PC-3 (cell line): ENCODE measurements around the gene CFAP410. TPM values are rescaled to one million over a fixed set of nuclear protein-coding genes. Genes with fewer than 3 reads are reported as not detected.

Experiments used
- ATAC-seq: fragments of 200-7000 bp; cut with Tn5 transposase; 2 replicates; pipeline ENCODE4 v1.9.1; 2020; ENCODE audit warnings: mild to moderate bottlenecking, moderate library complexity
- BruUV-seq: library from RNA; stranded (reverse); fragments of 400-500 nt; replicated peaks from 2 replicates; lab custom pipeline; 2021; lab: Mats Ljungman, UMichigan
- CTCF ChIA-PET: fragments of 300-600 bp; sonication (Branson Sonifier 250); formaldehyde crosslinking; loops from one replicate; lab custom pipeline; 2022; ENCODE audit warnings: antibody characterized with exemption; lab: Charles Lee
- POLR2A ChIA-PET: fragments of 300-600 bp; sonication (Branson Sonifier 250); formaldehyde crosslinking; loops from one replicate; lab custom pipeline; 2022; ENCODE audit warnings: antibody characterized with exemption; ENCODE audit not compliant: unreplicated experiment; lab: Charles Lee
- DNase-seq: peaks from one replicate; pipeline ENCODE4 v3.0.0-alpha.2; 2015
- H2AFZ ChIP-seq: fragments of 300-600 bp; sonication (generic); 2 replicates; pipeline ENCODE4 v1.6.0; 2016; ENCODE audit warnings: antibody characterized with exemption, low read length
- H3F3A ChIP-seq: fragments of 300-600 bp; sonication (generic); one replicate; pipeline ENCODE4 v1.6.0; 2017; ENCODE audit warnings: antibody characterized with exemption, low read length, control low read depth, mild to moderate bottlenecking; ENCODE audit not compliant: unreplicated experiment
- H3K27ac ChIP-seq: fragments of 300-600 bp; sonication (generic); 2 replicates; pipeline ENCODE4 v1.5.1; 2016; ENCODE audit warnings: mild to moderate bottlenecking, low read length
- H3K27me3 ChIP-seq: fragments of 300-600 bp; sonication (generic); 2 replicates; pipeline ENCODE4 v1.6.1; 2016; ENCODE audit warnings: low read length, mixed read lengths
- H3K36me3 ChIP-seq: fragments of 300-600 bp; sonication (generic); 2 replicates; pipeline ENCODE4 v1.6.1; 2016; ENCODE audit warnings: low read depth, mixed run types, low read length, mixed read lengths
- H3K4me1 ChIP-seq: fragments of 300-600 bp; sonication (generic); 2 replicates; pipeline ENCODE4 v1.5.1; 2016; ENCODE audit warnings: low read length; ENCODE audit not compliant: insufficient read depth
- H3K4me2 ChIP-seq: fragments of 300-600 bp; sonication (generic); 2 replicates; pipeline ENCODE4 v1.6.0; 2016; ENCODE audit warnings: low read length
- H3K4me3 ChIP-seq: fragments of 300-600 bp; sonication (generic); 2 replicates; pipeline ENCODE4 v1.5.1; 2016; ENCODE audit warnings: mild to moderate bottlenecking, low read length, mixed read lengths
- H3K79me2 ChIP-seq: fragments of 300-600 bp; sonication (generic); 2 replicates; pipeline ENCODE4 v1.6.1; 2017; ENCODE audit warnings: low read length, mixed read lengths
- H3K9ac ChIP-seq: fragments of 300-600 bp; sonication (generic); 2 replicates; pipeline ENCODE4 v1.6.0; 2016; ENCODE audit warnings: mild to moderate bottlenecking, low read length
- H3K9me2 ChIP-seq: fragments of 300-600 bp; sonication (generic); replicated peaks from 2 replicates; pipeline ENCODE4 v1.6.1; 2016; ENCODE audit warnings: mixed run types, low read length, mixed read lengths
- H3K9me3 ChIP-seq: fragments of 300-600 bp; sonication (generic); 2 replicates; pipeline ENCODE4 v1.6.1; 2016; ENCODE audit warnings: low read length, mixed read lengths
- H4K20me1 ChIP-seq: fragments of 300-600 bp; sonication (generic); 2 replicates; pipeline ENCODE4 v1.6.1; 2016; ENCODE audit warnings: low read length, mixed read lengths
- EZH2 ChIP-seq: fragments of 300-600 bp; sonication (generic); IDR thresholded peaks from one replicate; pipeline ENCODE4 v1.6.1; 2017; ENCODE audit warnings: antibody characterized with exemption, mild to moderate bottlenecking, low read length; ENCODE audit not compliant: unreplicated experiment
- EZH2phosphoT487 ChIP-seq: fragments of 300-600 bp; sonication (generic); IDR thresholded peaks from 2 replicates; pipeline ENCODE4 v1.6.1; 2018; ENCODE audit warnings: mild to moderate bottlenecking, antibody characterized with exemption, low read length, borderline replicate concordance
- intact Hi-C: fragments of 100-400 bp; cut with micrococcal nuclease; formaldehyde crosslinking; loops from 2 replicates; pipeline ENCODE4 v1.9.0; 2023
- total RNA-seq: library from RNA; depleted of rRNA; stranded (reverse); fragments of >200 nt; gene quantifications from 2 replicates; pipeline ENCODE4 v1.2.3, GENCODE V29; 2014
- TF ChIP-seq, protein P1 (sequence below): fragments of 300-600 bp; sonication (generic); conservative IDR thresholded peaks from 2 replicates; pipeline ENCODE4 v1.5.1; 2017; ENCODE audit warnings: antibody characterized with exemption, low read depth, mild to moderate bottlenecking, low read length

The CFAP410 gene
- total RNA-seq, 1 experiment from 2014 or later = 18.4 TPM

DNA sequence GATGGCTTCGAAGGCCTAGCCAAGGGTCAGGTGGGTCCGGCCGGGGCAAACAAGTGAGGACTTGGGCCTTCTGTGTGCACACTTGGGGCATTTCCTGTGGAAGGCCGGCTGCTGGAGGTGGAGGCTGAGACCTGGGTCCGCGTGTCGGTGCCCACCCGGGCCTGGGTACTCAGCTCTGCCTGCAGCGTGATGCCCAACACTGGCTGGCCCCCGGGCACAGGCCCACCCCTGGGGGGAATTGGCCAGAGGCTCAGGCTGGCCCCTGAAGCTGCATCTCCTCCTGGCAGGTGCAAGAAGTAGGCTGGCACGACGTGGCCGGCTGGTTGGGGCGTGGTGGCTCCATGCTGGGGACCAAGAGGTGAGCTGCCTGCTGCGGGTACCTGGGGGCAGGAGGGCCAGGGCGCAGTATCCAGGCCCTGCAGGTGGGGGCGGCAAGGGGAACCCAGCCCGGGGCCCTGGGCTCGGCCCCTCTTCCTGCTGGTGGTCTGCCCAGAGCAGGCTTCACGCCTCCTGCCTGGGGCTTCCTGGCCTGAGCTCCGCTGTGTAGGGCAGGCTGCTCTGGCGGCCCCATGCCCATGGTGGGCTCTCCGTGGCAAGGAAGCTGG, 17.2 kb downstream of the CFAP410 start:
- Histone ChIP-seq H3K79me2 (no peaks in the 10 kb centered on the region), H3K27ac (no peak overlapping the region), H2AFZ (no peak overlapping the region), H3K4me2 (no peak overlapping the region), H3F3A (no peaks in the 10 kb centered on the region), H3K4me1 (no peaks in the 10 kb centered on the region), H3K27me3 (no peaks in the 10 kb centered on the region), H3K36me3 (peaks cover 11% of the 10 kb centered on the region), H3K4me3 (no peak overlapping the region), H3K9me3 (no peaks in the 10 kb centered on the region), H3K9ac (no peak overlapping the region), H4K20me1 (no peaks in the 10 kb centered on the region), H3K9me2 (no peaks in the 10 kb centered on the region)
- TF ChIP-seq, protein P1, sequence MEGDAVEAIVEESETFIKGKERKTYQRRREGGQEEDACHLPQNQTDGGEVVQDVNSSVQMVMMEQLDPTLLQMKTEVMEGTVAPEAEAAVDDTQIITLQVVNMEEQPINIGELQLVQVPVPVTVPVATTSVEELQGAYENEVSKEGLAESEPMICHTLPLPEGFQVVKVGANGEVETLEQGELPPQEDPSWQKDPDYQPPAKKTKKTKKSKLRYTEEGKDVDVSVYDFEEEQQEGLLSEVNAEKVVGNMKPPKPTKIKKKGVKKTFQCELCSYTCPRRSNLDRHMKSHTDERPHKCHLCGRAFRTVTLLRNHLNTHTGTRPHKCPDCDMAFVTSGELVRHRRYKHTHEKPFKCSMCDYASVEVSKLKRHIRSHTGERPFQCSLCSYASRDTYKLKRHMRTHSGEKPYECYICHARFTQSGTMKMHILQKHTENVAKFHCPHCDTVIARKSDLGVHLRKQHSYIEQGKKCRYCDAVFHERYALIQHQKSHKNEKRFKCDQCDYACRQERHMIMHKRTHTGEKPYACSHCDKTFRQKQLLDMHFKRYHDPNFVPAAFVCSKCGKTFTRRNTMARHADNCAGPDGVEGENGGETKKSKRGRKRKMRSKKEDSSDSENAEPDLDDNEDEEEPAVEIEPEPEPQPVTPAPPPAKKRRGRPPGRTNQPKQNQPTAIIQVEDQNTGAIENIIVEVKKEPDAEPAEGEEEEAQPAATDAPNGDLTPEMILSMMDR = no peak
- TF ChIP-seq EZH2phosphoT487 = no peak
- no peak for TF ChIP-seq EZH2
- DNase-seq (no peak), ATAC-seq (no peak)
- ChIA-PET CTCF (no interaction called here), POLR2A (no interaction called here)
- BruUV-seq = no TSS peak
- intact Hi-C loops = no loop called here

DNA sequence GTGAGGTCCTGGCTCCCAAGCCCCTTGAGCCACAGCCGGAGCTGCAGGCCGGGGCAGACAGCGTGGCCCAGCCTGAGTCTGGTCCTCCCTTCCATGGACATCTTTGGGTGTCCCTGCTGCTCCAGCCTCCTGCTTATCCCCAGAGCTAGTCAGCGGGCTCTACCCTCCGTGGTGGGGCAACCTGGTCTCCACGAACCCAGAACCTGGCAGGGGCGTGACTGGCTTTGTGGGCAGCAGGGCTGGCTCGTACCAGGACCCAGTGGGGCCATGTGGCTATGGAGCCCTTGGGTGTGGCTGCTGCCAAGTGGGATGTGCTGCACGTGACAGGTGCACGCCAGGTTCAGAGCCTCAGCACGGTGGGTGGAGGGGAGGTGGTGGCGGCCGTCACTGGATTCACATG, 18.3 kb downstream of the CFAP410 start:
- TF ChIP-seq EZH2phosphoT487 (no peak), EZH2 (no peak)
- TF ChIP-seq, protein P1 = no peak
- CTCF ChIA-PET = no interaction called here
- BruUV-seq = no TSS peak

DNA sequence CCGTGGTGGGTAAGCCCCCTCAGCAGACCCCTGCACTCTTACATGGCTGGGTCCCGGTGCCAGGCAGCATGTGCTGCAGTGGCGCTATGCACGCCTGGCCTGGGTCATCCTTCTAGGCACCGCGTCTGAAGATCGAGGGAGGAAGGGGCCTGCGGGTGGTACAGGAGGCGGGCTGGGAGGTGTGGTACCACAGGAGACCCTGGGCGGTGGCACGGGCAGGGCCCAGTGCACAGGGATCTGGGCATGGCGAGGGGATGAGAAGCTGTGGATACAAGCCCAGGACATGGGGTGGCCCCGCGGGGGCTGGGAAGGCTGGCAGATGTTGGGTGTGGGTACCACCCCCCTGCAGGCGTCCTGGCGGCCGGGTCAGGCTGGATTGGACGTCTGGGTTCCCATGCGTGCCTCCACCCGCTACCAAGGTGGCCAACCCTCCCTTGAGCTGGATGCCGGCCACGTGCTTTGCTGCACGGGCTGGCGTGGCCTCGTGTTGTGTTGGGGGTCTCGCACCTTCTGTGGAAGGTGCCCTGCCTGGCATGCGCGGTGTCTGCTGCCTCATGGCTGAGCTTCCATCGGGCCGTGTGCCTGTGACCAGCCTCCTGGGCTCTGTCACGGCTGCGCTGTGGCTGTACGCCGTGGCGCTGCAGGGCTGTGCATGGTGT, 19.7 kb downstream of the CFAP410 start:
- Histone ChIP-seq H3K9me3 (no peaks in the 10 kb centered on the region), H3K9me2 (no peaks in the 10 kb centered on the region), H3K4me3 (no peak overlapping the region), H3F3A (no peaks in the 10 kb centered on the region), H3K79me2 (no peaks in the 10 kb centered on the region), H3K4me1 (no peaks in the 10 kb centered on the region), H3K27ac (no peak overlapping the region), H3K36me3 (peaks cover 11% of the 10 kb centered on the region), H3K27me3 (no peaks in the 10 kb centered on the region), H3K4me2 (no peak overlapping the region), H4K20me1 (no peaks in the 10 kb centered on the region), H2AFZ (no peak overlapping the region), H3K9ac (no peak overlapping the region)
- no peak for ATAC-seq
- BruUV-seq = no TSS peak
- intact Hi-C loops = no loop called here
- no peak for DNase-seq
- TF ChIP-seq EZH2phosphoT487 (no peak), EZH2 (no peak)
- TF ChIP-seq, protein P1 = no peak
- CTCF ChIA-PET = interaction anchor here (0.6 kb wide), 1 partner anchor 20 kb away, joined by 6 read pairs; the partner anchor contains the start of gene CFAP410
- POLR2A ChIA-PET = no interaction called here

More for the DNA sequence above, 18.3 kb downstream of the CFAP410 start:
- intact Hi-C loops = no loop called here
- no peak for DNase-seq
- Histone ChIP-seq H3K4me2 (no peak overlapping the region), H3K36me3 (peaks cover 11% of the 10 kb centered on the region), H3K27ac (no peak overlapping the region), H2AFZ (no peak overlapping the region), H3F3A (no peaks in the 10 kb centered on the region), H3K9me2 (no peaks in the 10 kb centered on the region), H3K27me3 (no peaks in the 10 kb centered on the region), H3K4me1 (no peaks in the 10 kb centered on the region), H4K20me1 (no peaks in the 10 kb centered on the region), H3K4me3 (no peak overlapping the region), H3K9ac (no peak overlapping the region), H3K79me2 (no peaks in the 10 kb centered on the region), H3K9me3 (no peaks in the 10 kb centered on the region)
- no peak for ATAC-seq
- POLR2A ChIA-PET = no interaction called here
